Panc1 (cell line): ENCODE results near the gene ARFGEF3.

Experiments used
- POLR2AphosphoS5 ChIP-seq: IDR thresholded peaks from 2 replicates; pipeline ENCODE4 v1.6.1; 2012; ENCODE audit warnings: mild to moderate bottlenecking, low read depth, low read length, moderate library complexity
- SIN3A ChIP-seq: IDR thresholded peaks from 2 replicates; pipeline ENCODE4 v1.6.1; 2012; ENCODE audit warnings: low read depth, mild to moderate bottlenecking, low read length, moderate library complexity, borderline replicate concordance; ENCODE audit not compliant: insufficient read depth
- TCF7L2 ChIP-seq: IDR thresholded peaks from 2 replicates; pipeline ENCODE4 v1.6.1; 2011; ENCODE audit warnings: mild to moderate bottlenecking, low read depth, low read length, inconsistent platforms
- TF ChIP-seq, protein P1 (sequence below): fragments of 450-650 bp; IDR thresholded peaks from 2 replicates; pipeline ENCODE4 v1.5.1; 2017; ENCODE audit warnings: mild to moderate bottlenecking

DNA sequence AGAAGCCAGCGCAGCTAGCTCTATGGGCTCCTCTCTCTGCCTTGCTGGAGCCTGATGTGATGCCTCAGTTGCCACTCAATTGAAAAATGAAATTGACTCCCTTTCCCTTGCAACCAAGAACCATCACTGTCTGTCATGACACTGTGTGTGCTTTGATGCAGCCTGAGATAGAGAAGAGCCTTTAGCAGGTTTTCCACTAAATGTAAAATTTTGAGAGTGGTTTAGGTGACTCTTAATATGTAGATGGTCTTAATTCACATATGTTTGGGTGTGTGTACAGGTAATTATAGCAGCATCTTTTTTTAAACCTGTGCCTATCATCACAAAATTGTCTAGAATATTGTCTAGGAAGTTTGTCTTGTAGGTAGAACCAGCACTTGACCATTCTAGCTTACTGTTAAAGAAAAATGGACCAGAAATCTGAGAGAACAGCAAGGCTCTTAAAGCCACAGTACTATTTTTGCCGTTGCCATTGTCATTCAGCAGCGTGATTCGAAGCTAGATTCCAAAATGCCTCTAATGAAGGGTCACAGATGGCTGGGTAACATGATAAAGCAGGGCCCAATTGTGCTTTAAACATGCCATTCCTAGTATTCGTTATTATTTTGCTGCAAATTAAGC, 1.3 kb downstream of the ARFGEF3 start:
- TF ChIP-seq POLR2AphosphoS5: no peak
- TF ChIP-seq, protein P1, sequence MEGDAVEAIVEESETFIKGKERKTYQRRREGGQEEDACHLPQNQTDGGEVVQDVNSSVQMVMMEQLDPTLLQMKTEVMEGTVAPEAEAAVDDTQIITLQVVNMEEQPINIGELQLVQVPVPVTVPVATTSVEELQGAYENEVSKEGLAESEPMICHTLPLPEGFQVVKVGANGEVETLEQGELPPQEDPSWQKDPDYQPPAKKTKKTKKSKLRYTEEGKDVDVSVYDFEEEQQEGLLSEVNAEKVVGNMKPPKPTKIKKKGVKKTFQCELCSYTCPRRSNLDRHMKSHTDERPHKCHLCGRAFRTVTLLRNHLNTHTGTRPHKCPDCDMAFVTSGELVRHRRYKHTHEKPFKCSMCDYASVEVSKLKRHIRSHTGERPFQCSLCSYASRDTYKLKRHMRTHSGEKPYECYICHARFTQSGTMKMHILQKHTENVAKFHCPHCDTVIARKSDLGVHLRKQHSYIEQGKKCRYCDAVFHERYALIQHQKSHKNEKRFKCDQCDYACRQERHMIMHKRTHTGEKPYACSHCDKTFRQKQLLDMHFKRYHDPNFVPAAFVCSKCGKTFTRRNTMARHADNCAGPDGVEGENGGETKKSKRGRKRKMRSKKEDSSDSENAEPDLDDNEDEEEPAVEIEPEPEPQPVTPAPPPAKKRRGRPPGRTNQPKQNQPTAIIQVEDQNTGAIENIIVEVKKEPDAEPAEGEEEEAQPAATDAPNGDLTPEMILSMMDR: no peak
- TF ChIP-seq SIN3A: no peak
- TF ChIP-seq TCF7L2: no peak
